Activated CD4-positive, alpha-beta T cell treated with anti-CD3 and anti-CD28 coated beads for 24 hours (primary cell): Measurements from ENCODE around the gene ING5.
A peak's percentile ranks its signal among the peaks of the same experiment; 100 is the strongest.

ENCODE experiments used
- DNase-seq, 2 donors: peaks; one replicate each; pipeline ENCODE4 v3.0.0-alpha.2; 2020; ENCODE audit warnings: low read depth in 2 of 2

Gene ING5

DNA sequence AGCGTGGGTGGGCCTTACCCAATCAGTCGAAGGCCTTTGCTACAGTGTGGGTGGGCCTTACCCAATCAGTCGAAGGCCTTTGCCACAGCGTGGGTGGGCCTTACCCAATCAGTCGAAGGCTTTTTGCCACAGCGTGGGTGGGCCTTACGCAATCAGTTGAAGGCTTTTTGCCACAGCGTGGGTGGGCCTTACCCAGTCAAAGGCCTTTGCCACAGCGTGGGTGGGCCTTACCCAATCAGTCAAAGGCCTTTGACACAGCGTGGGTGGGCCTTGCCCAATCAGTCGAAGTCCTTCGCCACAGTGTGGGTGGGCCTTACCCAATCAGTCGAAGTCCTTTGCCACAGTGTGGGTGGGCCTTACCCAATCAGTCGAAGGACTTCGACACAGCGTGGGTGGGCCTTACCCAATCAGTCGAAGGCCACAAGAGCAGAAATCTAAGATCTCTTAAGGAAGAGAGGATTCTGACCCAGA lies 58.5 kb downstream of the ING5 start:
- DNase-seq, result no peak

DNA sequence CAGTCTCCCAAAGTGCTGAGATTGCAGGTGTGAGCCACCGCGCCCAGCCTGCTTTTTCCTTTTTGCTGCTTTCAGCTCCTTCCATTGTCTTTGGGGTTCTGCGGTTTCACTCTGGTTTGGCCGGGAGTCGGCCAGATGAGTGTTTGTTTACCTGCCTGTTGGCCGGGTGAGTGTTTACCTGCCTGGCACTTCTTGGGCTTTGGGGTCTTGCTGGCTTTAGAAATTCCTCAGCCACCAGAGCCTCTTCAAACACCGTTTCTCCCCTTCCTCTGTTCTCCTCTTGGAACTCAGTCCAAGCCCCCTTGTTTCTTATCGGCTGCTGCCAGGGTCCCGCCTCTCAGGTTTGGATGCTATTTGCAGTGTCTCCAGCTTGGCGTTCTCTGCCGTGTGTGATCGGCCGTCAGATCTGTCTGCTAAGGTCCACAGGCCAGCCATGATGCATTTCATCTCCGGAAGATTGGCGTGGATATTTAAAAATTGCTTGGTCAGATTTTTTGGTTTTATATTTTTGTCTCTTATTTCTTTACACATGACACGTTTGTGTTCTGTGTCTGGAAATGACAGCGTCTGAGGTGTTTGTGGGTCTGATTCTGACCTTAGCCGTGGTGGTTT lies 60.6 kb downstream of the ING5 start:
- DNase-seq, result no peak

DNA sequence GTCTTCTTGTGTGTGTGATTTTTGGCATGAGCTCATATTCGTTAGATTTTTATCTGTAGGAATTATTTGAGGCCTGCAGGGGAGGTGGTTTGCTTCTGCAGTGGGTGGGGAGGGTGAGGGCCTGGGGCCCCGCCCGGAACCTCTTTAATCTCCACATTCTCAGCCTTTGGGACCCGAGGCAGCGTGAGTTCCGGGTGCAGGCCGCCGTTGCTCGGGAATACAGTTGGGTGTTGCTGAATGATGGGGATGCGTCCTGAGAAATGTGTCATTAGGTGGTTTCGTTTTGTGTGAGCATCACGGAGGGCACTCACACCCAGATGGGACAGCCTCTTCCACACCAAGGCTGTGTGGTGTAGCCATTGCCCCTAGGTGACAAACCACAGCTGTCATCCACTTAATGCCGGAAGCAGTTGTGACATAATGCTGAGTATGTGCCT lies 61.1 kb downstream of the ING5 start:
- DNase-seq, result peak in 1 of 2 donors; percentile 22

DNA sequence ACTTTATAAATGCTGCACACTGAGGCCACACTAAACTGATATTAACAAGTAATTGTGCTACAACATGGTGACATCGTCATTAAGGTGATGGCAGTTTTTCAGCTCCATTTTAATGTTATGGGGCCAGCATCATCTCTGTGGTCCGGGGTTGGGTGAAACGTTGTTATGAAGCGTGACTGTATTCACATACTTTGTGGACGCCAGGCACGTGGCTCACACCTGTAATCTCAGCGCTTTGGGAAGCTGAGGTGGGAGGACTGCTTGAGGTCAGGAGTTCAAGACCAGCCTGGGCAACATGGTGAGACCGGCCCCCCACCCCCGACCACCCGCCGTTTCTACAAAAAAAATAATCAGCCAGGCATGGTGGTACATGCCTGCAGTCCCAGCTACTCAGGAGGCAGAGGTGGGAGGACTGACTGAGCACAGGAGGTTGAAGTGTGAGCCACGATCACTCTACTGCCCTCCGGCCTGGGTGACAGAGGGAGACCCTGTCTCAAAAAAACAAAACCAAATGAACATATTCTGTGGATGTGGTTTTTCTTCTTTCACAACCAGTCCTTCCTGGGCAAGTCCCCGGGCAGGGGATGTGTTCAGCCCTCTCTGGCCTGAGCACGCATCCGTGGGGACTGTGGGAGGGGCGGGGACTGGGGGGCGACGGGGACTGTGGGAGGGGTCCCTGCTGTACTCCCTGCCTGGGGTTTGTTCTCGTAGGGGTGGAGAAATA lies 61.9 kb downstream of the ING5 start:
- DNase-seq, result no peak

DNA sequence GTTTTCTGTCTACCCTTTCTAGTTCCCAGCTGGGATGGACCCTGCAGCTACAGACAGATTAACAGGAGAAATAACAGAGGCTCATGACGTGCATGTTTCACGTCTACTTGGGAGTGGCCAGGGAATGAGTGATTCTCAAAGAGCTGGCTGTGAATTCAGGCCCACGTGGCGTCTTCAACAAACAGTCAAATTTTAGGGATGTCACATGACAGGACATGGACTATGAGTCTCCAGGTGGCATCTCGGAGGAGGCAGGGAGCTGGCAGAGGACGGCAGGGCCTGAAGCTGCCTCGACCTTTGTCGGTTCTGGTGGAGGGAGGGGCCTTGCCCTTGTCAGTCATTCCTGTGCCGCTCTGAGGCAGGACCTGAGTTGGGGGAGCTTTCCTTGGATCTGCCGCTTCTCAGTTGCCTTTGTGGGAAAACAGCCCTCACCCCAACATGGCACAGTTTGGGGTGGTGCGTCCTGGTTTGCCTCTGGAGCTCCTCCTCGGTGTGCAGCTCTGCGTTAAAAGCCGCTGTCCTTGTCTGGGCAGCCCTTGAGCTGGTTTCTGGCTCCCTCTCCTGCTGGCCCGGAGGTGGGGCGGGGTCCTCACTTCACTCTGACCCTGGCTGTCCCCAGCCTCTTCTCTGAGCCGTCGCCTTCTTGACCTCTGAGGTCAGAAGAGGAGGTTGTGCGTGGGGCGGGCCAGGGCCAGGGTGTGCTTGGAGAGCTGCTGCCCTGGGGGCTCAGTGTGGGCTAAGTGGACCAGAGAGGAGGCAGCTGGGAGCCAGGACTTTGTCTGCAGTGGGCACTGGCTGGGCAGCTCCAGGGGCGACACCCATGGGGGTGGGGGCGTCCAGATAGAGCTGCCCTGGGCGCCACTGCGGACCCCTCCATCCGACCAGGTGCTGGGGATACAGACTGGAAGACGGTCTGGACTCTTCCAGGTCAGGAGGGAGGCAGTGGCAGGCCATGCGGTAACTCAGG lies 62.7 kb downstream of the ING5 start:
- DNase-seq, result no peak

DNA sequence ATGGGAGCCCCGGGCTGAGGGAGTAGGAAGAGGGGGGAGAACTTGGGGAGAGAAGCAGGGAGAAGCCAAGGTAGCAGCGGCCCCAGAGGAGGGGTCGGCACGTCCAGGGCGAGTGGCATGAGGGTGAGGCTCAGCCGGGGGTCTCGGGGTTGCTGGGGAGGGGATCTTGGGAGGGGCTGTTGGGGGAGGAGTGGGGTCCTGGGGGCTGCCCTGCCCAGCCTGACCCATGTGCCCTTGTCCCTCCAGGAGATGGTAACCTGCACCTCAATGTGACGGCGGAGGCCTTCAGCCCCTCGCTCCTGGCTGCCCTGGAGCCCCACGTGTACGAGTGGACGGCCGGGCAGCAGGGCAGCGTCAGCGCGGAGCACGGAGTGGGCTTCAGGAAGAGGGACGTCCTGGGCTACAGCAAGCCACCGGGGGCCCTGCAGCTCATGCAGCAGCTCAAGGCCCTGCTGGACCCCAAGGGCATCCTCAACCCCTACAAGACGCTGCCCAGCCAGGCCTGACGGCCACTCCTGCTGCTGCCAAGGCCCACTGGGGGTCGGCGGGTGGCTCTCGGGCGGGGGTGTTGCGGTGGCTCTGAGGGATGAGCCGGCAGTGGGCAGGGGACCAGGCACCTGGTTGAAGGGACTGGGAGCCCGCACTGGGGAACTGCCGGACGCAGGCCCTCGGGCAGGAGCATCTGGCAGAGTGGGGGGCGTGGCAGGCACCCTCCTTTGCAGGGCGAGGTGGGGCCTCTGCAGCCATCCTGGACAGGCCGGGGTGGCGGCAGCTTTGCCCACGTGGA lies 65.8 kb downstream of the ING5 start:
- DNase-seq, result no peak

DNA sequence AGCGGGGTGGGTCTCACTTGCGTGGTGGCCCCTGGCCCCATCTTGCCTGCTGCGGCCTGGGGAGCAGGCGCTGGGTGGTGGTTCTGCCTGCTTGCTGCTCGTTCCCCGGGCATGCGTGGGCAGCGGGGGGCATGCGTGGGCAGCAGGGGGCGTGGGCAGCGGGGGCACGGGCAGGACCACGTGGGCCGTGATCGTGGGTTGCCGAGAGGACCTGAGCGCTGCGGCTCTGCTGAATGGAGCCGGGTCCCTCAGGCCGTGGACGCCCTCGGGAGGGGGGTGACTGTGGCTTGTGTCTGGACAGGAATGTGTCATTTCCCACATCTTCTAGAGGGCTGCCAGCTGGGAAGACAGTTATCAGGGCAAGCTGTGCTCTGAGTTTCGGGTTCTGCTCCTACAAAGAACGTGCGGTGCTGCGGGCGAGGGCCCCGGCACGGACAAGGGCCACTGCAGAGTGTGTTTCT lies 66.4 kb downstream of the ING5 start:
- no peak for DNase-seq

DNA sequence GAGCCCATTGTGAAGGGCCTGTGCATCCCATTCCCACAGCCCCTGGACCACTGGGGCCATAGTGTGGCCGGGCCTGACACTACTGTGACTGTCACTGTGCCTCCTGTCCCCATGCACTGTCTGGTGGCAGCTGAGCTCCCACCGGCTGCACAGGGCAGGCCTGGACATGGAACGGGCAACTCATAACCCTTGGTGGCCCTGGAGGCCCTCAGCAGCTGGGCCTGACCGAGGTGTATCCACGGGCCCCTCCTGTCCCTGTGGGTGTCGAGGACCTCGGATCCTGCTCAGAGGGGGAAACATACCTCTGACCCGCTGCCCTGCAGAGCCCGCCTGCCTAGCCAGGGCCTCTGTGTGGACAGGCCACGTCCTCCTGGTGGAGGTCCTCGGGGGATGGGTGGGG lies 67.0 kb downstream of the ING5 start:
- no peak for DNase-seq

DNA sequence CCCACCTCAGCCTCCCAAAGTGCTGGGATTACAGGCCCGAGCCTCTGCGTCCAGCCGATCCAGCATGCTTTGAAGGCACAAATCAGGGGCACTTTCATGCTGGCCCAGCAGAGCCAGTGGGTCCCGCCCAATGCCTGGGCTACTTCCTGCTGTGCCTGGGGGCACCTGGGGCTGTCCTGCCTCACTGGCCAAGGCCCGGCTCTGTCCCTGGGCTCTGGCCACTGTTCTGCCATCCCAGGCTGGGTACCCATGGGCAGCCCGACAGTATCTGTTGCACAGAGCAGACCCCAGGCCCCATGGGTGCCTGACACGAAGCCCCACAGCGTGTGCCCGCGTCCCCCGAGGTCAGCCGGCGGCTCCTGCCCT lies 68.0 kb downstream of the ING5 start:
- no peak for DNase-seq

DNA sequence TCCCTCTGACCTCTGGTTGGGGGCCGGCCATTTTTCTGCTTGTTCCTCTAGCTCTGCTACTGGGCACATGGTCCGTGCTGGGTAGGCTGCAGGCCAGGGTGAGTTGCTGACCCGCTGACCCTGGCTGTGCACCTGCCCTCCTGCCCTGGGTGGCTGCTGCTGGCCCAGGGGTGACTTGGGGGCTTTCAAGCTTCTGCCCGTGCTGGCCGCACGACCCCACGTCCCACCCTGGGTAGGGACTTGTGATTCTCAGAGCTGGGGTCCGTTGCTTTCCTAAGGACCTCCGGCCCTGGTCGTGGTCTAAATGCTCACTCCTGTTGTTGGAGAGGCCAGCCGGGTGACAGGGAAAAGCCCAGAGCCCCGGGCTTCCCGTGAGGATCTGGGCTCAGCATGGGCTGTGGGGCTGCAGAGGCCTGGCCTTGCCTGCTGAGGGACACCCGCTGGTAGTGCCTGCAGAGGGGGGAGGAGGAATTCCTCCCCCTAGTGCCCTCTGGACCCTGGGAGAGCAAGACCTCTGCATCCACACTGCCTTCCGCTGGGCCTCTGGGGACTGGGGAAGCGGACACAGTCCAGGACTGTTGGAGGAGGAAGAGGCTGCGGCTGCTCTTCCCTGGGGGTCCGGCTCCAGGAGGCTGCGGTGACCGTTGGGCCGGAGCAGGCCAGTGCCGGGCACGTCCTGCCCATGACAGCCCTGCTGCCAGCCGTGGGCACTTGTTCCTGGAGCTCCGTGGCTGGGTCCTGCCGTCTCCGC lies 68.5 kb downstream of the ING5 start:
- no peak for DNase-seq

DNA sequence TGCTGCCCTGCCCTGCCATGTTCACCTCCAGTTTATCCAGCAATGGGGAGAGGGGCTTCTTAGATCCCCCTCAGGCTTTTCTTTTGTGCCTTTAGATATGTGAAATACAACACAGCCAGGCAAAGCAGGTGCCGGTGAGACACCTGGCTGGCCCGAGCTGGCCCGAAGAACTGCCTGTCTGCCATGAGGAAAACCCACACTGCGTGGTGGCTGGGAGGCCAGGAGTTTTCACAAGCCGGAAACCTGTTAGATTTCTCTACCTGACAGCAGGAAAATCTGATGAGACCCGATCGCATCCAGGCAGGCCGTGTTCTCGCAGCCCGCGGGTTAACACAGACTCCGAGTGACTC lies 69.1 kb downstream of the ING5 start:
- DNase-seq, result no peak

DNA sequence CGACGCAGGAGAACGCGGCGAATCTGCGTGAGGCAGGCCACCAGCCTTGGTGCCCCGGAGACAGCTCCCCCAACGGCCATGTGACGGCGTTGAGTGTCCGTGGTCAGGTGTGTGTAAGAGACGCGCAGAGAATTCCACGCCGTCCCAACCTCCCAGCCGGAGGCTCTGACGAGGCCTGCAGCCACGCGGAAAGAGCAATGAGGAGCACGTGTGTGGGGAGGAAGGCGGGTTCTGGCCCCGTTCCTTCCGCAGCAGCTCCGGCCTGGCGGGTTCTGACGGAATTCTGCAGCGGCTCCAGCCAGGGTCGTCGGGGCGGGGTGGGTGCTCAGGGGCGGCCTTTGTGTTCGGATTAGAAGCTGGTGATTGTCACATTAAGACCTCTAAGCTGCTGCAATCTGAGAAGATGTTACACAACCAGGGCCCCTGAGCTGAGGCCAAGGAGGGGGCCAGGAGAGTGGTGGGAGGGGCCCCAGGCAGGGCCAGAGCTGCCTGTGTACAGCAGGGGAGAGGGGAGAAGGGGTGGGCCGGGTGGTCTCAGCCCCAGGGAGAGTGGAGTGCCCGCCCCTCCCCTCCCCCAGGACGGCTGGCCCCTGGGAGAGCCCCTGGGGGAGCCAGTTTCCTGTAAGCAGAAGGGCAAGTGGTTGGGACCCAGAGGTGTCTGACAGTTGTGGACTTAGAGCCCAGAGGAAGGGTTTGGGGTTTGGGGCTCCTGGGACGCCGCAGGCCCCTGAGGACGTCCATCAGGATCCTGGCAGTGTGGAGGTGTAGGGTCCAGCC lies 69.6 kb downstream of the ING5 start:
- DNase-seq, result no peak

DNA sequence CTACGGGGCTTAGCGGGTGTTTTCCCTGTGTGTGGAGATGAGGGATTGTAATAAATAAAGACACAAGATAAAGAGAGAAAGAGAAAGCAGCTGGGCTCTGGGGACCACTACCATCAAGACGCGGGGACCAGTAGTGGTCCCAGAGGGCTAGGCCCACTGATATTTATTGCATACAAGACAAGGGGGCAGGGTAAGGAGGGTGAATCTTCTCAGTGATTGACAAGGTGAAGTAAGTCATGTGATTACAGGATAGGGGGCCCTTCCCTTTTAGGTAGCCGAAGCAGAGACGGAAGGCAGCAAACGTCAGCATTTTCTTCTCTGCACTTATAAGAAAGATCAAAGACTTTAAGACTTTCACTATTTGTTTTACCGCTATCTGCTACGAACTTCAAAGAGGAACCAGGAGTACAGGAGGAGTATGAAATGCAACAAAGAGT lies 70.2 kb downstream of the ING5 start:
- no peak for DNase-seq

DNA sequence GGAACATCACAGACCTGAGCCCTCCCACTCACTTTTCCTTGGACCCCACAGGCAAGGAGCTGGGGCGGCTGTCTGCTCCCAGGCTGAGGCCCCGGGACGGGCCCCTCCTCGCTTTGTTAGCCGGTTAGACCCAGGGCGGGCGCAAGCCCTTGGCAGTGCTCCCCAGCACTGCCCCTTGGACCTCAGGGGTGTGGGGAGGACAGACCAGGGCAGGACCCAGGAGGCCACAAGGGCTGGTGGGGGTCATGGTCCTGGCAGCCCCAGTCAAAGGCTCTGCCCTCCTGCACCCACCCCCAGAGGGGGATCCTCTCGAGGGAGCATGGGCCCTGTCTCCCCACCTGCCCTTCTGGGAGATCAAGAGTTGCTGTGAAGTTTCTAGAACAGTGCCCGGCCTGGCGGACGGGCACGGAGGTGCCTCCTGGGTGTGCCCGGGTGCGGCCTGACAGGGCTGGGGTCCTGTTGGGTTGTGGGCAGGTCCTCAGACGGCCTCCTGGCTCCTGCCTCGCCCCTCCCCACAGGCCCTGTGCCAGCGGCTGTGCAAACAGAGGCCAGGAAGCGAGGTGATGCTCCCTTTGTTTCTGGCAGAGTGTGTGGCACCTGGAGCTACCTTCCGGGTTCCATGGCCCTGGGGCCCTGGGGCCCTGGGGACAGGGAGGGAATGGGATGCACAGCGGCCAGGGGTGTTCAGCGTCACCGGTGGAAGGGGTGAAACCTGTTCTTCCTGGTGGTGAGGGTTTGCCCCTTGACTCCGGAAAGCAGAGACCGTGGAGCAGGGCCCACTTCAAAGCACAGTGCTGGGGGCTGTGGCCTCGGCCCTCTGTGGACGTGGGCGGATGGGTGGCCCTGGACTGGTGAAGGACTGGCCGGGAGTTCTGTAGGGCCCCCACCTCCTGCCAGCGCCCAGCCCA lies 71.9 kb downstream of the ING5 start:
- DNase-seq, result no peak

DNA sequence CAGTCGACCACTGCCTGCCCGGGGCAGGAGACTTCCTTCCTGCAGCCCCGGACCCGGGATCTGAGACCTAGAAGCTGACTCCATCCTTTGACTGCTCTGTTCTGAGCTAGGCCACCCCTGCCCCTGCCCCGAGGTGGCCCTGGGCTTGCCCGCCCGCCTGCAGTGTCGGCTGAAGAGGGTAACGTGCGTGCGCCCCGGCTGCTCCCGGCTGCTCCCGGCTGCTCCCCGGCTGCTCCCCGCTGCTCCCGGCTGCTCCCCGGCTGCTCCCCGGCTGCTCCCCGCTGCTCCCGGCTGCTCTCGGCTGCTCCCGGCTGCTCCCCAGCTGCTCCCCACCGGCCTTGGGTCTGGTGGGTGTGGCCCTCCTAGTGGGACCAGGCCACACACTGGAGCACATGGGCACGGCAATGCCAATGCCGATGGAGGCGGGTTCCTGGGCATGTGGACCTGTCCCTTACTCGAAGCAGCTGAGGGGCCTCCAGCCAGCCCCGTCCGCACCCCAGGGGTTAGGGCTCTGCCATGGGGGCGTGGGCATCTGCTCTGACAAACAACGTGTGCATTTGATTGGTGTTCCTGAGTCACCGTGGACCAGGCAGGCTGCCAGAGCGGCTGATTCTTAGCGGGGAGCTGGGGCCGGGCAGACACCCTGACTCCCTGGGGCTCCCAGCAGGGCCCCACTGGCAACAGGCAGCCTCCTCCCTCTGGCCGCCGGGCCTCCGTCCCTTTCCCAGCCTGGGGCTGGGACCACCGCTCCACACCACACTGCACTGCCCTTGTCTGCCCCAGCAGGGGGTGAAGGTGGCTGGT lies 72.8 kb downstream of the ING5 start:
- DNase-seq, result no peak

DNA sequence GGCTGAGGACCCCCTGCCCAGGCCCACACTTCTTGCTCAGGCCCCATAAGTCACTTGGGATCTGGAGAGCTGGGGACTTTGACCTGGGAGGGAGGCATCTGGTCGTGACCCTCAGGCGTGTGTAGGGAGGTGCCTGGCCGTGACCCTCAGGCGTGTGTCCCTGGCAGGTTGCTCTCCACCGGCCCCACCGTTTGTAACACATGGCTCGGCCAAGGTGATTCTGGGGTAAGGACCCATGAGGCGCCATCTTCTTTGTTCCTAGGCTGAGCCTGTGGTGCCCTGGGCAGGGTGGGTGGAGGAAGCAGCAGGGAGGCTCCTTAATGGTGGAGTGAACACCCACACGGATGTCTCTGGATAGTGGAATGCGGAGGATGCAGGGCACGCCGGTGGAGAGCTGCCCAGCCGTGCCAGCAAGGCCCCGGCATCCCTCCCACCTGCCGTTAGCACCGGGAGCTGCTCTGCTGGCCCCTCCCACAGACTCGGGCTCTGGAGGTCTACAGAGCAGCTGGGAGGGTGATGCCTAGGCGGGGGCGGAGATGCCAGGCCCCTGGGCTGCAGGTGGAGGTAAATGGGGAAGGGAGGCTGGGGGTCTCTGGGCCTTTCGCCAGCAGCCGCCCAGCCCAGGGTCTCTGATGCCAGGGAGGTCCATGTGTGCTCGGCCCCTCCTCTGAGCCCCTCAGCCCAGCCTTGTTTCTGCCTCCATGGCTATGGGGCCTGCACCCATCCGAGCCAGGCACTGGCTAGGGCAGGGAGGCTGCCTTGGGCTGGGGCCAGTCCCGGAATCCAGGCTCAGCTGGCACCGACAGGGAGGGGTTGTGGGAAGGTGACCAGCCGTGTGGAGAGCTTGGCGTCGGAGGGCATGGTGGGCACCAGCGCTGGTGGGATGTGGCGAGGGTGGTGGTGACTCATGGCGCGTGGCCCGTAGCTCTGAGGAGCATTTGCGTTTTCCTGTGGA lies 73.7 kb downstream of the ING5 start:
- DNase-seq, result no peak
